PC-3 (cell line): ENCODE measurements around the gene MLIP.

Experiments
- EZH2 ChIP-seq: fragments of 300-600 bp; sonication (generic); IDR thresholded peaks from one replicate; pipeline ENCODE4 v1.6.1; 2017; ENCODE audit warnings: antibody characterized with exemption, mild to moderate bottlenecking, low read length; ENCODE audit not compliant: unreplicated experiment
- TF ChIP-seq, protein P1 (sequence below): fragments of 300-600 bp; sonication (generic); conservative IDR thresholded peaks from 2 replicates; pipeline ENCODE4 v1.5.1; 2017; ENCODE audit warnings: antibody characterized with exemption, low read depth, mild to moderate bottlenecking, low read length

DNA sequence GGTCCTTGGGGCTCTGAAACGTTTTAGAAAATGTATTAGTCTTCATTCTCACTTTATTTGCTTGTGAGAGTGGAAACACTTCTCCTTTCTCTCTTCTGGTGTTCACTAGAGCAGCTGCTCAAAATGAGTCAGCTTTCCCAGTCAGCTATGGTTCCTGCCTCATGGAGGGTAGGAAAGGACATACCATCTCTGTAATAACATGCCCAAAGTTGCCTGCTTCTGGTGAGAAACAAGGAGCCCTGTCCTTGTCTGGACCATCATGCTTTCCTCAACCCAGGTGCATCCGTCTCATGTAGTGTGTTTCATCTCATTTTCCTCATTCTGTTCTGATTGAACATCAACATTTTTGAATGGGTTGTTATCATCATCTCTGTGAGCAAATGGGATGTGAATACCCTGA is 179.9 kb downstream of the MLIP start:
- TF ChIP-seq, protein P1, sequence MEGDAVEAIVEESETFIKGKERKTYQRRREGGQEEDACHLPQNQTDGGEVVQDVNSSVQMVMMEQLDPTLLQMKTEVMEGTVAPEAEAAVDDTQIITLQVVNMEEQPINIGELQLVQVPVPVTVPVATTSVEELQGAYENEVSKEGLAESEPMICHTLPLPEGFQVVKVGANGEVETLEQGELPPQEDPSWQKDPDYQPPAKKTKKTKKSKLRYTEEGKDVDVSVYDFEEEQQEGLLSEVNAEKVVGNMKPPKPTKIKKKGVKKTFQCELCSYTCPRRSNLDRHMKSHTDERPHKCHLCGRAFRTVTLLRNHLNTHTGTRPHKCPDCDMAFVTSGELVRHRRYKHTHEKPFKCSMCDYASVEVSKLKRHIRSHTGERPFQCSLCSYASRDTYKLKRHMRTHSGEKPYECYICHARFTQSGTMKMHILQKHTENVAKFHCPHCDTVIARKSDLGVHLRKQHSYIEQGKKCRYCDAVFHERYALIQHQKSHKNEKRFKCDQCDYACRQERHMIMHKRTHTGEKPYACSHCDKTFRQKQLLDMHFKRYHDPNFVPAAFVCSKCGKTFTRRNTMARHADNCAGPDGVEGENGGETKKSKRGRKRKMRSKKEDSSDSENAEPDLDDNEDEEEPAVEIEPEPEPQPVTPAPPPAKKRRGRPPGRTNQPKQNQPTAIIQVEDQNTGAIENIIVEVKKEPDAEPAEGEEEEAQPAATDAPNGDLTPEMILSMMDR: no peak
- TF ChIP-seq EZH2: no peak
